ENCODE data around the gene ANKRD45.
"Not testable (repeated sequence)": the region's sequence is repeated elsewhere in the genome, so short reads cannot be mapped to it uniquely, and the experiment has no call there.

The ANKRD45 gene, protein sequence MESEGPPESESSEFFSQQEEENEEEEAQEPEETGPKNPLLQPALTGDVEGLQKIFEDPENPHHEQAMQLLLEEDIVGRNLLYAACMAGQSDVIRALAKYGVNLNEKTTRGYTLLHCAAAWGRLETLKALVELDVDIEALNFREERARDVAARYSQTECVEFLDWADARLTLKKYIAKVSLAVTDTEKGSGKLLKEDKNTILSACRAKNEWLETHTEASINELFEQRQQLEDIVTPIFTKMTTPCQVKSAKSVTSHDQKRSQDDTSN

GRCh38 chr1:173669491-173669941, at the start of gene ANKRD45:
Gene ANKRD45, minus strand, starts transcription at chr1:173669851. Its CDS starts 10,433 bp downstream, at chr1:173659418.
- peak; percentile 82 for DNase-seq

DNA sequence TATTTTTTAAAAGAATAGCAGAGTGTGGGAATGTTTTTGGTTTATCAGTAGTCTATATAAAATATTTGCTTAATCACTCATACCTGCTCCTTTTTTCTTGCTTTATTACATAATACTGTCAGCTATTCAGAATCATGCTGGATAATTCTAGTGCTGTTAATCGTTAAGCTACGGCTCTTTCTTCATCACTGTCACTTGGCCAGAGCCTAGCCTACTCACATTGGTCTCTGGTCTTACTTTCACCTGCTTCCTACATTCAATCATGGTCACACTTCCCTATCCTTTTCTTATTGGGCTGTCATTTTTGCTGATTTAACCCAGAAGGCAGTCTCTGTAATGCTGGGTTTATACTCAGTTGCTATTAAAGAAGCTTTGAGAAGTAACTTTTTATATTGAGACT, 47.6 kb upstream of the ANKRD45 start:
- DNase-seq = no peak

- DNase-seq = no peak
Measured at GRCh38 chr1:173715538-173715844, 45.8 kb upstream of the ANKRD45 start.

- peak; percentile 88 for DNase-seq
Measured at GRCh38 chr1:173714759-173715537, 45.3 kb upstream of the ANKRD45 start, which contains the start of gene KLHL20. Gene KLHL20, plus strand, starts transcription at chr1:173714981. Its CDS starts 1,063 bp downstream, at chr1:173716044.

GRCh38 chr1:173714441-173714758, 44.7 kb upstream of the ANKRD45 start:
- no peak for DNase-seq

DNA sequence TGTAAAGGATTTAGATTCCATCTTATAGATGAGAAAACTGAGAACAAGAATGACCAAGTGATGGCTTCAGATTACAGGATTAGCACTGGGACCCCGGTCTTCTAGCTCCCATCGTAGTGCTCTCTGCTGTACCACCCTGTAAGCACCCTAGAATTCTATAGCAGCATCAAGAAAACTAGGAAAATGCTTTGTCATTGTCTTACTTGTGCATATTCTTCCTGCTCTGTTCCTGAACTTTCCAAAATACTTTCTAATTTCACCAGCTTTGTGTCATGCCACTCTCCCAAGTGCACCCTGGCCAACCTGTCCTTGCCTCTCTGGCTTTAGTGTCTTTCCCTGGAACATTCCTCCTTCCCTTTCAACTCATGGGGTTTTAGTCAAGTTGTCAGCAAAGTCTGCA, 39.1 kb upstream of the ANKRD45 start:
- no peak for DNase-seq

DNA sequence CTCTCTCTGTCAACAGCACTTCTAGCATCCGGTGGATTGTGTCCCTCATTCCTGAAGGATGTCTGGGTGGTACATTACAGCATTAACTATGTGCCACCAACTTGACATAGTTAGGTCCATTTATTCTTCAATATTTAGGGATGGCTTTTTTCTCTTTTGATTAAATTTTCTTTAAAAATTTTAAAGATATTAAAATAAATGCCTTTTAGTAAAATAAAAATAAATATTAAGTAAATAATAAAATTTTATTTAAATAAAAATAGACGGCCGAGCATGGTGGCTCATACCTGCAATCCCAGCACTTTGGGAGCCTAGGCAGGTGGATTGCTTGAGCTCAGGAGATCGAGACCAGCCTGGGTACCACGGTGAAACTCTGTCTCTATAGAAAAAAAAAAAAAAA, 35.5 kb upstream of the ANKRD45 start:
- no peak for DNase-seq

DNA sequence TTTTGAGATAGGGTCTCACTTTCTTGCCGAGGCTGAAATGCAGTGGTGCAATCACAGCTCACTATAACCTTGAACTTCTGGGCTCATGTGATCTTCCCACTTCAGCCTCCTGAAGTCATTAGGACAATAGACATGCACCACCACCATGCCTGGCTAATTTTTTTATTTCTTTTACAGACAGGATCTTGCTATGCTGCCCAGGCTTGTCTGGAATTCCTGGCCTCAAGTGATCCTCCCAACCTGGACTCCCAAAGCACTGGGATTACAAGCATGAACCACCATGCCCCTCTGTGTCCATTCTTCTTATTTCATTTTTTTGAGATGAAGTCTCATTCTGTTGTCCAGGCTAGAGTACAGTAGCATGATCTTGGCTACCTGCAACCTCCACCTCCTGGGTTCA, 33.1 kb upstream of the ANKRD45 start:
- DNase-seq = no peak

DNA sequence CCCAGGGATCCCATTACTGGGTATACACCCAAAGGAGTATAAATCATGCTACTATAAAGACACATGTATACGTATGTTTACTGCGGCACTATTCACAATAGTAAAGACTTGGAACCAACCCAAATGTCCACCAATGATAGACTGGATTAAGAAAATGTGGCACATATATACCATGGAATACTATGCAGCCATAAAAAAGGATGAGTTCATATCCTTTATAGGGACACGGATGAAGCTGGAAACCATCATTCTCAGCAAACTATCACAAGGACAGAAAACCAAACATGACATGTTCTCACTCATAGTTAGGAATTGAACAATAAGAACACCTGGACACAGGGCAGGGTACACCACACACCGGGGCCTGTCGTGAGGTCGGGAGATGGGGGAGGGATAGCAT, 31.6 kb upstream of the ANKRD45 start:
- not testable (repeated sequence) for DNase-seq

- no peak for DNase-seq
Measured at GRCh38 chr1:173693238-173693637, 23.6 kb upstream of the ANKRD45 start.

DNA sequence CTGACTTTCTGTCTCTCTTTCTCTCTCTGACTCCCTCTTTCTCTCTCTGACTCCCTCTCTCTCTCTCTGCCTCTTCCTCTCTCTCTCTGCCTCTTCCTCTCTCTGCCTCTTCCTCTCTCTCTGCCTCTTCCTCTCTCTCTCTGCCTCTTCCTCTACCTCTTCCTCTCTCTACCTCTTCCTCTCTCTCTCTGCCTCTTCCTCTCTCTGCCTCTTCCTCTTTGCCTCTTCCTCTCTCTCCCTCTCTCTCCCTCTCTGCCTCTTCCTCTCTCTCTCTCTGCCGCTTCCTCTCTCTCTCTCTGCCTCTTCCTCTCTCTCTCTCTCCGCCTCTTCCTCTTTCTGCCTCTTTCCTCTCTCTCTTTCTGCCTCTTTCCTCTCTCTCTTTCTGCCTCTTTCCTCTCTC, 18.6 kb upstream of the ANKRD45 start:
- no peak for DNase-seq

DNA sequence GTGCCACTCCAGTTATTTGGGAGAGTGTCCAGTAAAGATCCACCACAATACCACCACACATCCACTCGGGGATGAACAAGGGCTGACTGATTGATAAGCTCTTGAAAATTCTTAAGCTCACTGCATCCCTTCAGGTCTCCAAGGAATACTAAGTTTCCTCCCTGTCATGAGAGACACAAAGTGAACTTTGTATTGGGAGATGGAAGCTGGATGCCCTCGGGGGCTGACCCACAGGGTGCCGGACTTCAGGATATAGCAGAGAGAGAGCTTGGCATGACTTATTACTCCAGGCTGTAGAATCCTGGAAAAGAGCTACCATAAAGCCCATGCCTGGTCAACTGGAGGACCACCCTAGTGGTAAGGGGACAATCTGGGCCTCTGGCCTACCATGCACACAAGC, 15.5 kb upstream of the ANKRD45 start:
- not testable (repeated sequence) for DNase-seq

- not testable (repeated sequence) for DNase-seq
Measured at GRCh38 chr1:173683838-173684237, 14.2 kb upstream of the ANKRD45 start.

- DNase-seq = no peak
Measured at GRCh38 chr1:173682184-173682583, 12.5 kb upstream of the ANKRD45 start.

- DNase-seq = not testable (repeated sequence)
Measured at GRCh38 chr1:173680152-173680551, 10.5 kb upstream of the ANKRD45 start.

- not testable (repeated sequence) for DNase-seq
Measured at GRCh38 chr1:173674496-173674895, 4.8 kb upstream of the ANKRD45 start.

DNA sequence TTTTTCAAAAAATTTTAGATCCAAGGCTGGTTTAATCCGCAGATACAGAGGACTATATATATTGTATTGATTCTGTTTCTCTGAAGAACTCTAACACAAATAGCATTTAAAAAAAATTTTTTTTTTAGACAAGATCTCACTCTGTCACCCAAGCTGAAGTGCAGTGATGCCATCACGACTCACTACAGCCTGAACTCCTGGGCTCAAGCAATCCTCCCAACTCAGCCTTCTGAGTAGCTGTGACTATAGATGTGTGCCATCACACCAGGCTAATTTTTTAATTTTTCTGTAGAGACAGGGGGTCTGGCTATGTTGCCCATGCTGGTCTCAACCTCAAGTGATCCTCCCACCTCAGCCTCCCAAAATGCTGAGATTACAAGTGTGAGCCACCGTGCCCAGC, 3.0 kb downstream of the ANKRD45 start:
- DNase-seq = no peak

DNA sequence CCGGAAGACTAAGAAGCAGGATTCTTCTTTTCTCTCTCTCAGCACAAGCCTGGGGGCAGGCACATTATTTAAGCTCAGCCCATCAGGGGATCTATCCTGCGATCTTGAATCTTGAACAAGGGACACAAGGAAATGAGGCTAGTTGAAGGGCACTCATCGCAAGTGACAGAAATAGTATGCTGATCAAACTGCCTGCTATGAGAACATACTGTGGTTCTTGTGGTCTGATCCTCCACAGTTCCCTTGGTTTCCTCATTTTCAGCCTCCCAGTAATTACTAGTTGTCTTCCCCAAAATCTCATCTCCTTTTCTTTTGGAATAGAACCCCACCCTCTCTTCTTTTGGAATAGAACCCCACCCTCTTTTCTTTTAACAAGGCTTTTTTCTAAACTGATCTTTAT, 6.5 kb downstream of the ANKRD45 start:
- DNase-seq = no peak

DNA sequence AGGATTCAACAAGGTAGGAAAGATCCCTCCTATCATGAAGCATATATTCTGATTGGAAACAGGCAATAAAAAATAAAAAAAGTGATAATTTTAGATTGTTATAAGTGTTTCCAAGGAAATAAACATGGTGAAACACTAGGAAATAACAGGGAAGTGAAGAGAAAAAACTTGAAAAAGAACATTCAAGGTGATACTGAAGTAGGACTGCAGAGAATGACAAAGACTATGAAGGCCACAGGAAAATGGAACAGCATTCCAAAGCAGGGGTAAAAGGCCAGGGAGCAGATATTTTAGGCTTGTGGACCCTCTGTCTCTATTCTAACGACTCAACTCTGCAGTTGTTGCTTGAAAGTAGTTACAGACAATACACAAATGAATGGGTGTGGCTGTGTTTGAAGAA, 7.9 kb downstream of the ANKRD45 start:
- no peak for DNase-seq

DNA sequence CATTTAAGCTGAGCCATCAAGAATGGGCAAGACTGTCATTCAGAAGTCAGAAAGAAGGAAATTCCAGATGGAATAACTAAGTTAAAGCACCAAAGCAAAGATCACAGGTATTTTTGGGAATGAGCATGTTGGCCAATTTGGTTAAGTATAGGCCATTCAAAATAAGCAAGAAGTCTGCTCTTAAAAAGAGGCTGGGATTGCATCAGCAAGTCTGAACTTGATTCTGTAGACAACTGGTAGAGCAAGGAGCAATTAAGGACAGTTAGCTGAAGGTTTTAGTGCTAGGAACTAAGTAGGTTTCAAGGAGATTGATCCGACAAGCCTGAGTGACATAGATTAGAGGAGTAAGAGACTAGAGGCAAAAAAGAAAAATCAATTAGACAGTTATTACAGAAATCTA, 8.4 kb downstream of the ANKRD45 start:
- no peak for DNase-seq

DNA sequence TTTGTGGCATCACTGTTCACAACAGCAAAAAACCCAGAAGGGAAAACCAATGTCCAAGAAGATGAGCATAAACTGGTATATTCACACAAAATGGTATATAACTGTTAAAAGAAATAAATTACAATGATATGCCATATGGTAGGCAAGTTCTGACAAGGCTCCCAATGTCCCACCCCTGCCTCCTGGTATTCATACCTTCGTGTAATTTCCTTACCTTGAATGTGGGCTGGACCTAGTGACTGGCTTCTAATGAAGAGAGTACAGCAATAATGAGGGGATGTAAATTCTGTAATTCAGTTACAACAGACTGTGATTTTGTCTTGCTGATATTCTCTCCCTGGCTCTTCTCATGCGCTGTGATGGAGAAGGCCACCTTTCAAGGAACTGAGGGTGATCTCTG, 9.3 kb downstream of the ANKRD45 start:
- DNase-seq = no peak

- no peak for DNase-seq
Measured at GRCh38 chr1:173648880-173649605, 20.6 kb downstream of the ANKRD45 start.

- no peak for DNase-seq
Measured at GRCh38 chr1:173646656-173647055, 23.0 kb downstream of the ANKRD45 start.
